HG03457 (cell line): ENCODE data around the gene TSEN34.

ENCODE experiments used
- ATAC-seq: cut with Tn5 transposase; IDR thresholded peaks from one replicate; pipeline ENCODE4 v1.9.1; 2021; ENCODE audit warnings: moderate number of reproducible peaks; ENCODE audit not compliant: unreplicated experiment

TSEN34 gene

GRCh38 chr19:54191011-54191810, at the start of gene TSEN34:
TSS of gene TSEN34 (plus strand) at chr19:54191308. CDS start at chr19:54191365, 57 bp downstream.
- peak; percentile 29 for ATAC-seq

GRCh38 chr19:54141356-54141755, 49.8 kb upstream of the TSEN34 start:
- ATAC-seq: no peak

- ATAC-seq: no peak
Measured at GRCh38 chr19:54142166-54142780, 48.8 kb upstream of the TSEN34 start.

- ATAC-seq: no peak
Measured at GRCh38 chr19:54145541-54146158, 45.5 kb upstream of the TSEN34 start.

- no peak for ATAC-seq
Measured at GRCh38 chr19:54147676-54148075, 43.4 kb upstream of the TSEN34 start.

- no peak for ATAC-seq
Measured at GRCh38 chr19:54148158-54148557, 43.0 kb upstream of the TSEN34 start.

- no peak for ATAC-seq
Measured at GRCh38 chr19:54149021-54149812, 41.9 kb upstream of the TSEN34 start.

- no peak for ATAC-seq
Measured at GRCh38 chr19:54151362-54152035, 39.6 kb upstream of the TSEN34 start.

GRCh38 chr19:54152267-54152666, 38.8 kb upstream of the TSEN34 start:
- no peak for ATAC-seq

GRCh38 chr19:54152878-54153524, 38.1 kb upstream of the TSEN34 start:
- no peak for ATAC-seq

- no peak for ATAC-seq
Measured at GRCh38 chr19:54153731-54154326, 37.3 kb upstream of the TSEN34 start.

- ATAC-seq: no peak
Measured at GRCh38 chr19:54154603-54155345, 36.3 kb upstream of the TSEN34 start.

- ATAC-seq: no peak
Measured at GRCh38 chr19:54155694-54156093, 35.4 kb upstream of the TSEN34 start.

- no peak for ATAC-seq
Measured at GRCh38 chr19:54156490-54156889, 34.6 kb upstream of the TSEN34 start.

- no peak for ATAC-seq
Measured at GRCh38 chr19:54156953-54157352, 34.2 kb upstream of the TSEN34 start.

- ATAC-seq: no peak
Measured at GRCh38 chr19:54158812-54159351, 32.2 kb upstream of the TSEN34 start.

- peak; percentile 80 for ATAC-seq
Measured at GRCh38 chr19:54159352-54160181, 31.5 kb upstream of the TSEN34 start, which contains the start of gene LENG1. TSS of gene LENG1 (minus strand) at chr19:54159721. CDS start at chr19:54159695, 26 bp downstream.
